Measurements from ENCODE around the gene HRAS. TPM values are rescaled to one million over a fixed set of nuclear protein-coding genes. Genes with fewer than 3 reads are reported as not detected.
A peak's percentile ranks its signal among the peaks of the same experiment; 100 is the strongest.

HRAS gene
- total RNA-seq, 2 donors from 2014 or later, result 29.5 to 73.2 TPM

GRCh38 chr11:551131-551530, 15.8 kb upstream of the HRAS start:
- Mint-ChIP-seq H3K27me3 (no peaks in the 10 kb centered on the region), H3K27ac (no peak overlapping the region), H3K4me1 (no peaks in the 10 kb centered on the region), H3K36me3 (ENCODE audit: low read depth) (no peaks in the 10 kb centered on the region), H3K4me3 (no peak overlapping the region), H3K9me3 (no peaks in the 10 kb centered on the region)
- ATAC-seq (replicated peaks), result no peak

GRCh38 chr11:550746-551085, 15.3 kb upstream of the HRAS start:
- no peaks in the 10 kb centered on the region for H3K36me3 Mint-ChIP-seq (ENCODE audit: low read depth)
- no peak for ATAC-seq (replicated peaks)
- H3K4me1 Mint-ChIP-seq, result no peaks in the 10 kb centered on the region
- no peaks in the 10 kb centered on the region for H3K9me3 Mint-ChIP-seq
- H3K27me3 Mint-ChIP-seq, result no peaks in the 10 kb centered on the region
- H3K4me3 Mint-ChIP-seq, result no peak overlapping the region
- no peak overlapping the region for H3K27ac Mint-ChIP-seq

GRCh38 chr11:550021-550745, 14.8 kb upstream of the HRAS start:
- H3K36me3 Mint-ChIP-seq (ENCODE audit: low read depth), result no peaks in the 10 kb centered on the region
- H3K4me1 Mint-ChIP-seq, result no peaks in the 10 kb centered on the region
- no peaks in the 10 kb centered on the region for H3K9me3 Mint-ChIP-seq
- H3K27me3 Mint-ChIP-seq, result no peaks in the 10 kb centered on the region
- no peak overlapping the region for H3K27ac Mint-ChIP-seq
- no peak overlapping the region for H3K4me3 Mint-ChIP-seq
- no peak for ATAC-seq (replicated peaks)

- Mint-ChIP-seq H3K36me3 (ENCODE audit: low read depth) (no peaks in the 10 kb centered on the region), H3K27ac (no peak overlapping the region), H3K9me3 (no peaks in the 10 kb centered on the region), H3K27me3 (no peaks in the 10 kb centered on the region), H3K4me1 (no peaks in the 10 kb centered on the region), H3K4me3 (no peak overlapping the region)
- no peak for ATAC-seq (replicated peaks)
Observed at GRCh38 chr11:548700-549603, 13.6 kb upstream of the HRAS start.

- H3K4me3 Mint-ChIP-seq, result no peak overlapping the region
- no peaks in the 10 kb centered on the region for H3K4me1 Mint-ChIP-seq
- H3K36me3 Mint-ChIP-seq (ENCODE audit: low read depth), result no peaks in the 10 kb centered on the region
- no peaks in the 10 kb centered on the region for H3K27me3 Mint-ChIP-seq
- H3K9me3 Mint-ChIP-seq, result no peaks in the 10 kb centered on the region
- no peak overlapping the region for H3K27ac Mint-ChIP-seq
- no peak for ATAC-seq (replicated peaks)
Observed at GRCh38 chr11:545171-545570, 9.8 kb upstream of the HRAS start.

GRCh38 chr11:544817-545166, 9.4 kb upstream of the HRAS start:
- Mint-ChIP-seq H3K9me3 (no peaks in the 10 kb centered on the region), H3K36me3 (ENCODE audit: low read depth) (no peaks in the 10 kb centered on the region), H3K4me3 (no peak overlapping the region), H3K27ac (no peak overlapping the region), H3K27me3 (no peaks in the 10 kb centered on the region), H3K4me1 (no peaks in the 10 kb centered on the region)
- no peak for ATAC-seq (replicated peaks)

- no peaks in the 10 kb centered on the region for H3K4me1 Mint-ChIP-seq
- H3K27me3 Mint-ChIP-seq, result no peaks in the 10 kb centered on the region
- H3K36me3 Mint-ChIP-seq (ENCODE audit: low read depth), result no peaks in the 10 kb centered on the region
Observed at GRCh38 chr11:541433-541885, 6.1 kb upstream of the HRAS start.

GRCh38 chr11:540583-541432, 5.4 kb upstream of the HRAS start:
- H3K4me3 Mint-ChIP-seq, result no peak overlapping the region
- H3K9me3 Mint-ChIP-seq, result no peaks in the 10 kb centered on the region
- H3K36me3 Mint-ChIP-seq (ENCODE audit: low read depth), result no peaks in the 10 kb centered on the region
- no peak for ATAC-seq (replicated peaks)
- H3K27ac Mint-ChIP-seq, result no peak overlapping the region
- H3K27me3 Mint-ChIP-seq, result no peaks in the 10 kb centered on the region
- no peaks in the 10 kb centered on the region for H3K4me1 Mint-ChIP-seq

More at GRCh38 chr11:541433-541885, 6.1 kb upstream of the HRAS start:
- H3K4me3 Mint-ChIP-seq, result no peak overlapping the region
- H3K9me3 Mint-ChIP-seq, result no peaks in the 10 kb centered on the region
- no peak for ATAC-seq (replicated peaks)
- H3K27ac Mint-ChIP-seq, result no peak overlapping the region

GRCh38 chr11:539971-540481, 4.7 kb upstream of the HRAS start:
- Mint-ChIP-seq H3K9me3 (no peaks in the 10 kb centered on the region), H3K4me1 (no peaks in the 10 kb centered on the region), H3K36me3 (ENCODE audit: low read depth) (no peaks in the 10 kb centered on the region), H3K27me3 (no peaks in the 10 kb centered on the region), H3K4me3 (no peak overlapping the region), H3K27ac (no peak overlapping the region)
- no peak for ATAC-seq (replicated peaks)

GRCh38 chr11:538431-539051, 3.2 kb upstream of the HRAS start:
- ATAC-seq (replicated peaks), result no peak
- H3K9me3 Mint-ChIP-seq, result no peaks in the 10 kb centered on the region
- H3K4me3 Mint-ChIP-seq, result peak overlapping the region; percentile 85
- H3K36me3 Mint-ChIP-seq (ENCODE audit: low read depth), result peaks cover 5% of the 10 kb centered on the region
- H3K4me1 Mint-ChIP-seq, result no peaks in the 10 kb centered on the region
- H3K27me3 Mint-ChIP-seq, result no peaks in the 10 kb centered on the region
- no peak overlapping the region for H3K27ac Mint-ChIP-seq

GRCh38 chr11:537622-538430, 2.5 kb upstream of the HRAS start:
- no peak for ATAC-seq (replicated peaks)
- Mint-ChIP-seq H3K36me3 (ENCODE audit: low read depth) (peaks cover 5% of the 10 kb centered on the region), H3K4me1 (no peaks in the 10 kb centered on the region), H3K27ac (peak overlapping the region; percentile 36), H3K9me3 (no peaks in the 10 kb centered on the region), H3K27me3 (no peaks in the 10 kb centered on the region), H3K4me3 (peak overlapping the region; percentile 85)

GRCh38 chr11:536841-537621, 1.7 kb upstream of the HRAS start, which contains the start of gene LRRC56:
TSS of gene LRRC56 (plus strand) at chr11:537527. CDS start at chr11:540685, 3,158 bp downstream.
- Mint-ChIP-seq H3K27me3 (no peaks in the 10 kb centered on the region), H3K36me3 (ENCODE audit: low read depth) (peaks cover 10% of the 10 kb centered on the region), H3K27ac (peak within 1 kb of the TSS; percentile 90), H3K4me1 (no peaks in the 10 kb centered on the region), H3K4me3 (peak within 1 kb of the TSS; percentile 85), H3K9me3 (no peaks in the 10 kb centered on the region)
- ATAC-seq (replicated peaks), result peak; percentile 46

GRCh38 chr11:535210-535518, 212 bp downstream of the HRAS start:
- Mint-ChIP-seq H3K27me3 (no peaks in the 10 kb centered on the region), H3K4me1 (no peaks in the 10 kb centered on the region), H3K27ac (no peak overlapping the region), H3K36me3 (ENCODE audit: low read depth) (peaks cover 14% of the 10 kb centered on the region), H3K4me3 (no peak overlapping the region), H3K9me3 (no peaks in the 10 kb centered on the region)
- peak; percentile 19 for ATAC-seq (replicated peaks)
